ENCODE data around the gene DMD.

Gene DMD

GRCh38 chrX:31280580-31280979, 1930.8 kb downstream of the DMD start:
- peak; percentile 17 for DNase-seq (ENCODE audit: low read depth)

GRCh38 chrX:31279359-31279758, 1932.0 kb downstream of the DMD start:
- peak; percentile 54 for DNase-seq (ENCODE audit: low read depth)

DNA sequence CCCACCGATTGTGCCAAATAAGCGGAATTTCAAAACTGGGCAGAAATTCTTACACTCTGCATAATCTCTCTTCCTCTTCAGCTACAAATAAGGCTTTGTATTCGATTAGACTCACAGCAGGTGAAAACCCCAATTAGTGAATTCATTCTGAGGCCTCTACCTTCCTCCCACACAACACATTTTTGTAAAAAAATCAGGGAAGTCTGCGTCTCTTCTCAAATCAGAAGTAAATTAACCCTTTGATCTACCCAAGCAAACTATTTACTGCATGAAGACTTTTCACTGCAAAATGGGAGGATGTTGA, 1938.9 kb downstream of the DMD start:
- no peak for DNase-seq (ENCODE audit: low read depth)

DNA sequence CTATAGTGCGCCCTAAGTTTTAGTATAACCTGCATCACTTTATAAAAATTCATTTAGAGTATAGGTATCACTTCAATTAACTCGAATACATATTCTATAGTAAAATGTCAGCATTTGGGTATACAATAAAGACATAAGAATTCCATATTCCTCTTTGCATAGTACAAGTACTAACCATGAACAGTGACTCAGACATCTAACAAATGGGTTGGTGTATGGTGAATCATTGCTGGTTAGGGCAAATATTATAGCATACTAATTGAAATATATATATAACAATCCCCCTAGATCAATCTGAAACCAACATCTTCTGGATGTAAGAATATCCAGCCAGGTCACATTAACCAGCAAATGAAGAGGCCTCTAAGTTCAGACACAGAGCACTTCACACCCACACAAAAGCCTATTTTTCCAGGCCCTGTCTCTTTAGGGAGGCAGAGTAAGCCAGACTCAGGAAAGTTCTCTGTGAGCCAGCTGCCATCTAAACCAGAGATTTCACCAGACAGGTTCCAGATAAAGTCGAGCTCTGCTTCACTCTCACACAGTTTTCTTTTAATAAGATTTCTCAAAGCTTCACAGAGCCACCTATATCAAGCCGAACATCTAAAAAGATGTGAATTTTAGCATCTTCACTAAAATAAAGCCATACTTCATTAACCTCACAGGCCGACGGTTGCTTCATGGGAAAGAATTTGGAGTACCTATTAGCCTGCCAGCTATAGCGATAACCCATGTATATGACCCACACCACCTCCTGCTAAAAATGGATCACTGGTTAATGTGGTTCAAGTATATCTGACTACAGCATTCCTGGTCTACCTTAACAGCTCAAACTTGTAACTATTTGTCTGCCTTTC, 1939.5 kb downstream of the DMD start:
- no peak for DNase-seq (ENCODE audit: low read depth)

DNA sequence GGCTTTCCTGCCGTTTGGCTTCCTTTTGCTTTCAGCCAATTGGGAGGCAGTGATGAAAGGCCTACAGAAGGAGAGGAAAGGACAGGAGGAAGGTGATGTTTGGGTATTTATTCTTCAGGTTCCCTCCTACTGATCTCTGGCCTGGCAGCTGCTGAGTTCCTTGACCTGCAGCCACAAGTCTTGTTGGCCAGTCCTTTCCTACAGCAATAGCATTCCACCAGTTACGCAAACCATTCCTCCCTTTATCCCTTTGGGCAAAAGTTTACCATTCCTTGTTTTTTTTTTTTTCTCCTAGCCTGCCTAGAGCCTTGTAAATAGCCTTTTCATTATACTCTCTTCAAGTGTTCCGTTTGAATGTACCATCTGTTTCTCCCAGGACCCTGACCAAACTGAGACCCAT, 1941.4 kb downstream of the DMD start:
- peak; percentile 29 for DNase-seq (ENCODE audit: low read depth)

DNA sequence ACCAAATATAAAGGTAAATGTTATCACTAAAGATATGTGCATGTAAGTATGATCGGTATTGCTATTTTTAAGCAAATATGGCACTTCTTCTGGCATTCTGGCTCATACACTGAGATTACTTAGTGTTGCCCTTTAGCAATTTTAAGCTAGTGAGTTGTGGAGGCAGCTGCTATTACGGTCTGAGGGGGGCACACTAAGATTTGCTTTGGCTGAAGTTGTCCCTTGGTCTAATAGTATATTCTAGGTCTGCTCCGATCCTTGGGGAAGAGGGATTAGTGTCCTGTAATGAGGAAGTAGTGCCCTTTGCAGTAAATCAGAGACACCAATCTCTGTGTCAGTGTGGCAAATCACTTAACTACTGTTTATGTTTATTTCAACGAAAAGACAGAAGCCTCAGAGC, 1943.0 kb downstream of the DMD start:
- DNase-seq (ENCODE audit: low read depth) = peak; percentile 60

GRCh38 chrX:31266203-31267076, 1944.9 kb downstream of the DMD start:
- peak; percentile 51 for DNase-seq (ENCODE audit: low read depth)

- DNase-seq (ENCODE audit: low read depth) = no peak
Observed at GRCh38 chrX:31265383-31265782, 1946.0 kb downstream of the DMD start.

DNA sequence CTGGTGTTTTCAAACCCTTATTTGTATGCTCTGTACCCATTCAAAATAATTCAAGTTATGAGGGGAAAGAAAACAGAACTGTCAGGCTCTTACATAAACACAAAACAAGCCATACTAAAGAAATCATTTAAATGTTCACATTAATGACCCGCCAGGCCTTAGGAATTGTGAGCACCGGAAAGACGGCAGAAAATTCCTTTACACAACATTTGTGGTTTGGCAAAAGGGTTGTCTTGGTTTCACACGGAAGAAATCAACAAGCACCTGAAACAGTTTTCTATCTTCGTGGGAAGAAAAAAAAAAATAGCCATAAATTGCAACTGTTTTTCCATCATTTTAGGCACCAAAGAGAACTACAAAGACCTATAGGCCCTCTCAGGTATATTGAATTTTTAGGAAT, 1951.0 kb downstream of the DMD start:
- no peak for DNase-seq (ENCODE audit: low read depth)

- no peak for DNase-seq (ENCODE audit: low read depth)
Observed at GRCh38 chrX:31258166-31258565, 1953.2 kb downstream of the DMD start.

- DNase-seq (ENCODE audit: low read depth) = no peak
Observed at GRCh38 chrX:31255310-31256033, 1955.9 kb downstream of the DMD start.

GRCh38 chrX:31252133-31252532, 1959.2 kb downstream of the DMD start:
- DNase-seq (ENCODE audit: low read depth) = no peak

GRCh38 chrX:31251336-31251735, 1960.0 kb downstream of the DMD start:
- no peak for DNase-seq (ENCODE audit: low read depth)

DNA sequence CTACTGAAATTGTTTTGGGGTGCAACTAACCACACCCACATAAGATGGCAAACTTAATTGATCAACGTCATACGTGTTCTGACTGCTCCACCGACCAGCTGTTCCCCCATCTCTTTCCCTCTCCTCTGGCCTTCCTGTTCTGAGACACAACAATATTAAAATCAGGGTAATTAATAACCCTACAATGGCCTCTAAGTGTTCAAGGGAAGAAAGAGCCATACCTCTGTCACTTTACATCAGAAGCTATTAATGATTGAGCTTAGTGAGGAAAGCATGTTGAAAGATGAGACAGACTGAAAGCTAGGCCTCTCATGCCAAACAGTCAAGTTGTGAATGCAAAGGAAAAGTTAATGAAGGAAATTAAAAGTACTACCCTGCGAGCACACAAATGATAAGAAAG, 1965.6 kb downstream of the DMD start:
- no peak for DNase-seq (ENCODE audit: low read depth)

- DNase-seq (ENCODE audit: low read depth) = no peak
Observed at GRCh38 chrX:31243804-31244203, 1967.5 kb downstream of the DMD start.

- DNase-seq (ENCODE audit: low read depth) = no peak
Observed at GRCh38 chrX:31240982-31241381, 1970.4 kb downstream of the DMD start.

- no peak for DNase-seq (ENCODE audit: low read depth)
Observed at GRCh38 chrX:31237189-31237588, 1974.2 kb downstream of the DMD start.

DNA sequence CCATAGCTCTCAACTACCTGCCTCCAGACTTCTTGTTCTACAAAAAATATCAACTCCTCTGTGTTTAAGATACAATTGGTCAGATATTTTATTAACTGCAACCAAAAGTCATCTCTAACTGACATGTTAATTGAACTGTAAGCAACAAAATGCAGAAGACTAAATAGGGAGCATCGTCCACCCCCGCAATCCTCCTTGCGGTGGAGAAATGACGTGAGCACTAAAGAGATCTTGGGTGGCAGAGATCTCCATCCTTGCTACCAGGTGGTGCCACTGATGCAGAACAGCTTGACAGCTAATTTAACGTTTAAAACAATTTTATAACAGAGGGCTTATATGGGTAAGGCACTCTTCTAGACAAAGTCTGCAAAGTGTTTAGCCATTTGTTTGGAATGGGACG, 1975.1 kb downstream of the DMD start:
- DNase-seq (ENCODE audit: low read depth) = no peak

- no peak for DNase-seq (ENCODE audit: low read depth)
Observed at GRCh38 chrX:31233941-31234496, 1977.3 kb downstream of the DMD start.

GRCh38 chrX:31232506-31232905, 1978.8 kb downstream of the DMD start:
- DNase-seq (ENCODE audit: low read depth) = no peak

DNA sequence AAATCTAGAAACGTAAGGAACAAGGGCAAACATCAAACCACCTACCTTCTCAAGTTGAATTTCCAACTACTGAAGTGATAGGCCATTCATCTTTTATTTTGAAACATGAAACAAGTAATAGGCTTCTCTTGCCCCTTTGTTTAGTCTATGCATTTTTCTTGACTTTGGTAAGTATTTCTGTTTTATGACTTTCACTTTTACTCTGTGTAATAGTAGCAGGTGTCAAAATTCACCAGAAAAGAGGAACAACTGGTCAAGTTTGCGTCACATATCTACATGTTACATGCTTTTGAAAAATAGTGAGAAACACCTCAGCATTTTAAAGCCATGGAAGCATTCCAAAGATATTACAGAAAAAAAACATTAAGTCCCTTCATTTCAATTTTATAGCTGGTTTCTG, 1982.4 kb downstream of the DMD start:
- no peak for DNase-seq (ENCODE audit: low read depth)

DNA sequence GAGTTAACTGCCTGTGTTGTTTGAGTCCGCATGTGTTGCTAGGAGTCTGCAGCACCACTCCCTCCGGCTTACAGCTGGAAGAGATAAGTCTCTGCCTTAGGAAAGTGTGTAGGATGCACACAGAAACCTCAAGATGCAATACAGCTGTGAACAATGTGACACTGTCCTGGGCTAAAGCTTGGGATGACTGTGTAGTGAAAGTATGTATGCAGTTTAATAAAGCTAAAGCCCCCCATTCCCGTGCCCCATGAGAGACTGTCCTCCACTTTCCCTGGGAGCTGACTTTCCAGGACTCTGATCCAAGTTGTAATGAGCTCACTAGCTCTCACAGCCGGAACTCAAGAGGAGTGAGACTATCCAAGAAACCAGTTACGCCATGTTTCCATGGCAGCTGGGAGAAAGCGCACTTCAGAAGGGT, 1982.9 kb downstream of the DMD start:
- DNase-seq (ENCODE audit: low read depth) = peak; percentile 72

Data from EH (cell line).